Measurements from ENCODE around the gene COL18A1.

COL18A1 gene

DNA sequence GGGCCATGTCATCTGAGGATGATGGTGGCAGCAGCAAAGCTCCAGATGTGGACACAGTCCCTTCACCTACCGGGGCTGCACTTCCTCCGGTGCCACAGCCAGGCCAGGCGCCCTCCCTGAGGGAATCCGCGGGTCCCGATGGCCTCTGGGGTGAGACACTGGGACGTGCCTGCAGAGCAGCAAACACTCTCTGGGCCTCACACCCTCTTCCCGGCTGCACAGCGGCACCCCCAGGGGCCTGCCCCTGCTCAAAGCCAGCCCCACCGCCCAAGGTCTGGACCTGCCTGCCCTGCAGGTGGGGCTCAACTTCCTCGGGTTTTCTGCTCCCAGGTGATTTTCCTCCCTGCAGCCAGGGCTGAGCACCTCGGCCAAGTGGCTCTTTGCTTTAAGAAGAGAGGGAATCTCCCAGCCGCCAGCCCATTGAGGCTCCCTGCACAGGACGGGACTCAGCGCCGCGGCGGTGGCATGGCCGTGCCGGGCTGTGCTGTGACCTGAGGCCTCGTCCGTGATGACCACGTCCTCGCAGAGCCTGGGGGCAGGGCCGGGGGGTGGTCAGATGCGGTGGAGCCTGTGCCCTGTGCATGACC lies 21.3 kb upstream of the COL18A1 start:
- DNase-seq: no peak

DNA sequence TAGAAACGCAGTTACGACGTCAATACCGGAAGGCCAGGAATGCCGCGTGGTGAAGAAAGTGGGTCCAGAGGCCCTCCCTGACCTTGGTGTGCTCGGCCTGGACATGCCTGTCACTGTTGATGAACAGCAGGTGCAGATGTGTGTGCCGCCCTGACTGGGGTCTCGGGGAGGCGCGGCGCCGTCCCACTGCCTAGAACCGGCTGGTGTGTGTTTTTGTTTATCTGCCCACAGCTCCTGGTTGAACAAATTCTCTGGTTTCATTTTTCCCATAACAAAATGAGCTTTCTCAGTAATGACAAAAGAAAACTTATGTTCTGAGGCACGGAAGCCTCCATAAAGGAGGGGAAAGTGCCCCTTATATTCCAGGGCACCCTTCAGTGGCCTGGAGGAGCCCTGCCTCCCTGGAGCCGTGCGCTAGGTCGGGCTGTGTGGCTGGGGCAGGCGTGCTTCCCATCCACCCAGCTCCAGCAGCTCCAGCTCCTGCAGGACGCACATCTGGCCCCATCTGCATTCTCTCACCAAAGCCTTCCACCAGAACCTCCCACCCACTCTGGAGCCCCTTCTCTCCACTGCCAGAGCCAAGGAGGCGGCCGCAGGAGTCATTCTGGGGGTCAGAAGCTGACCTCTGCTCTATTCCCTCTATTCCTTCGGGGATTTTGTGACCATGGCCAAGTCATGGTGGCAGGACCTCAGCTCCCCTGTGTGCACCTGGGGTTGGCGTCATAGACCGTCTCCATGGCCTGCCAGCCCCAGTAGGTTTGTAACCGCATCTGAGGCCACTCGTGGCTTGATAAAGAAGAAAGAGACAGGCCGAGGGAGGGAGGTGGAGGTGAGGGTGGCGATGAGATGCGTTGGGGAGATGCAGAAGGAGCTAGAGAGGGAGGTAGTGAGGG lies 20.1 kb upstream of the COL18A1 start:
- DNase-seq: no peak

DNA sequence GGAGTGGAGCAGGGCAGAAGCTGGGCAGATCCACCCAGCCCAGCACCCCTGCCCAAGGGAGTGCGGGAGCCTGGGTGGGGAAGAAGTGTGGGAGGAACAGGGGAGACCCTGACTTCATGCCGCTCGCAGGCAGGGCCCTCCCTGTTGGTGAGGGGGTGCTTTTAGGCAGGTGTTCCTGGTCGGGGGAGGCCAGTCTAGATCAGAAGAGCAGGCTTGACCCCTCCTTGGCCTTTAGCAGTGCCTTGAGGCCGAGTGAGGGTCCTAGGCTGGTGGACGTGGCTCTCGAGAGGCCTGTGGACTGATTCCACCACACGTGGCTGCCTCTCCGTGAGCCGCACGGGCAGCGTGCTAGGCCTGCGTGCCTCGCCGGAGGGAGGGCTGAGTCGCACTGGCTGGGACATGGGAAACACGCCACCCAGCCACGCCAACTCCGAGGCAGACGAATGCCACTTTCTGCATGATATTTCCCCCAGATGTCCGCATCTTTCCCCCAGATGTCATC lies 19.4 kb upstream of the COL18A1 start:
- no peak for DNase-seq

DNA sequence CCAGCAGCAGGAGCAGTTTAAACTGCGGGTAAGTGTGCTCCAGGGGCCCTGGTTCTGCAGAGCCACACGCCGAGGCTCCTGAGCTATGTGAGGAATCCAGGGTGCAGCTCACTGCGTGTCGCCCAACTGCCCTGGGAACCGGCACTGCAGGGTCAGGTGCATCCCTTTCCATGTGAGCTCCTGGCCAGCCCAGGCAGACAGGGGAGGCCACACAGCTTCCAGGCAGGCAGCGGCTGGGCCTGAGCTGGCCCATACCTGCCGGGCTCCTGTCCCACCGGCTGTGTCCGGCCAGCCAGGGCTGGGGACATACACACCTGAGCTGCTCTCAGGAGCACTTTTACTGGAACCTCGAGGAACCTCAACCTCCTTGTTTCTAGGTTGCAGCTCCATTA lies 18.6 kb upstream of the COL18A1 start:
- DNase-seq: no peak

- DNase-seq: peak; percentile 48
These were observed 18.1 kb upstream of the COL18A1 start for GRCh38 chr21:45386728-45387371.

GRCh38 chr21:45387506-45387905 lies 17.5 kb upstream of the COL18A1 start:
- DNase-seq: no peak

DNA sequence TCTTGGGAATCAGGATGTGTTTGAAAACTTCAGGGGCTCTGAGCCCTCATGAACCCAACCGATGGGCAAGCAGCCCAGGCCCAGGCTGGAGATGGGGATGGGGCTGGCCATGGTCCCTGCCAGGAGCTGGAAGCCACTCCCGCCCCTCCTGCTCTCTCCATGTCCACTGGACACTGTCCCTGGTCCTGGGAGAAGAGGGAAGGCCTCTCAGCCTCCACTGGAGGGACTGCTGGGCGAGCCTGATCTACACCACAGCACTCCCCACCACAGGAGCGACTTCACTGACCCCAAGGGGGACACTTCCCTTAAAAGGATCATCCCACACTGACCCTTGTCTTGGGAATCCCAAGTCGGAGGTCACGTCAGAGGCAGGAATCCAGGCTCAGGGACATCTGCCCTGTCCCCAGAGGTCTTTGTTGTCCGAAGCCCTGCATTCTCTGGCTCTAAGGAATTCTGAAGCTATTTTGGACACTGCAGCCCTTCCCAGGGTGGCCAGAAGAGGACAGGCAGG lies 16.9 kb upstream of the COL18A1 start:
- no peak for DNase-seq

DNA sequence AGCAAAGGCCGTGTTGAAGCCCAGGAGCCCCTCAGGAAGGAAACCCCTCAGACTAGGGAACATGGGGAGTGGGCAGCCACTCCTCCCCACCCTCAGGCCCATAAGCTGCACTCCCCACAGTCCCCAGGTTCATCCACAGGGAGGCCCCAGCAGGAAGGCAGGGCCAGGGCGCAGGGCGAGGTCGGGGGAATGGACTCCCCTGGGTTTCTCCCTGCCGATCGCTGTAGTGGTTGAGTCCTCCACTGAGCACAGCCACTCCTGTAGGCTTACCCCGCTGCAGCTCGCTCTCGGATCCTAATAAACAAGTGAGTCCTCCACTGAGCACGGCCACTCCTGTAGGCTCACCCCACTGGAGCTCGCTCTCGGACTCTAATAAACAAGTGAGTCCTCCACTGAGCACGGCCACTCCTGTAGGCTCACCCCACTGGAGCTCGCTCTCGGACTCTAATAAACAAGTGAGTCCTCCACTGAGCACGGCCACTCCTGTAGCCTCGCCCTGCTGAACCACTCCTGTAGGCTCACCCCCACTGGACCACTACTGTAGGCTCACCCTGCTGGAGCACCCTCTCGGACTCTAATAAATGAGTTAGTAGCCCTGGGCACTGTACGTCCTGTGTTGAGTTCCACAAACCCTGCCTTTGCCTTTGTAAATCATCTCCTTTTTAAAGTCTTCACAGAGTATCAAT lies 16.2 kb upstream of the COL18A1 start:
- DNase-seq: no peak

- DNase-seq: no peak
These were observed 14.7 kb upstream of the COL18A1 start for GRCh38 chr21:45390121-45390751.

DNA sequence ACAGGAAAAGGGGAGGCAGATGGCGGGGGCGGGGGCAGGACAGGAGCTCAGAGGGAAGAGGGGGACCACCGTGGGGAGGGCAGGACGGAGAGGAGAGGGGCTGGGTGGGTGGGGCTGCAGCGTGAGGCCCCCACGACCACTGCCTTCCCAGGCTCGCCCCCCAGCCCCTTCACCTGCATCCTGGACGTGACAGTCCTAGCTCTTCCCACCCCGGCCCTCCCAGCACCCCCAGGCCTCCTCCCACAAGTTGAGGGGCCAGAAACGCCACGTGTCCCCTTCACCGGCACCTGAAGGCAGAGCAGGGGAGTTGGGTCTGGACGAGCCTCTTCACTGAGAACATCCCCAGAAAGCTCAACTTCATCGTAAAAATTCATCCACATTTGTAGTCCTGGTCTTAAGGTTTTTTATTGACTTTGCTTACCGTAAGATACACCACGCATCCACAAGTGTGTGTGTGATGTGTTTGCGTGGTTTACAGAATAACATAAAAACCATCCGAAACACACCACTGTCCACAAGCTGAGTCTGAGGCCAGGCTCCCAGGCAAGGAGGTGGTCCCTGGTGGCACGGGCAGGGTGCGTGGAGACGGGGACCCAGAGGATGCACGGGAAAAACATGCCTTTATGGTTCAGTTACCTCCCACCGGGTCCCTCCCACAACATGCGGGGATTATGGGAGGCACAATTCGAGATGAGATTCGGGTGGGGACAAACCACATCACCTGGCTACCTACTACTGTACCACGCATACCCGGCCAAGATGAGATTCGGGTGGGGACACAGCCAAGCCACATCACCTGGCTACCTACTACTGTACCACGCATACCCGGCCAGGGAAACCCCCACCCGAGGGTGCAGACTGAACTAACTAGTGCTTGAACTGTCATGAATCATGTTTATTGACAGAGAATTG lies 13.9 kb upstream of the COL18A1 start:
- DNase-seq: no peak

GRCh38 chr21:45391743-45392572 lies 13.0 kb upstream of the COL18A1 start:
- no peak for DNase-seq

GRCh38 chr21:45392573-45392971 lies 12.4 kb upstream of the COL18A1 start:
- DNase-seq: no peak

DNA sequence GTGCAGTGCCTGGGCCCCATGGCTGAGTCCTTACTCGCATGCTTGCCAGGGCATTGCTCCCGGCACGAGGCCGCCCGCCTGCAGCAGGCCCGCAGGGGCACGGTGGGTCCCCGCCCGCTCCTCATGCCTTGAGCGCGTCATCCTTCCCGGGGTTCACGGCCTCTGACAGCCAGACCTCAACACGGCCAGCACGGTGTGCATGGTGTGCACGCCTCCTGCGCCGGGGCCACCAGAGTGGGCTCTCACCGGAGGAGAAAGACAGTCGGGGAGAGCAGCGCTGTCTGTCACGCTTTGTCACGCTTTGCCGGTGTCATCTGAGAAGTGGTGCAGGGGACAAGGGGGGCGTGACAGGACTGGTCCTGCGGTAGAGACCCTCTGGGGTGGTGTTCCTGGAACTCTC lies 11.9 kb upstream of the COL18A1 start:
- no peak for DNase-seq

- DNase-seq: no peak
These were observed 10.9 kb upstream of the COL18A1 start for GRCh38 chr21:45393833-45394638.

DNA sequence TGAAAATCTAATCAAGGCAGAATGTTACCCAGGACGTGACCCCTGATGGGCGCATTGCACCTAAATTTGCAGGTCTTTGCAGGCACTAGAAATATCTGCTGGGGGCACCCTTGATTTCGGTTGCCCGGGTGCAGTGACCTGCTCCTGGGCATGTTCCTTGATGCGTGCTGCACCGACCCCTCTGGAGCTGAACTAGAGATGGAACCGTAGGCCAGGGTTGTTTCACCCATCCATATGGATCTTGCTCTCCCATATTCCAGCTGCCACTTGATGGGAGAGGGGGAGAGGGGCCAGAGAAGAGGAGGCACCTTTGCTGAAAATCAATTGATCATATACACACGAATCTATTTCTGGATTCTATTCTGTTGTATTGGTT lies 8.4 kb upstream of the COL18A1 start:
- no peak for DNase-seq

DNA sequence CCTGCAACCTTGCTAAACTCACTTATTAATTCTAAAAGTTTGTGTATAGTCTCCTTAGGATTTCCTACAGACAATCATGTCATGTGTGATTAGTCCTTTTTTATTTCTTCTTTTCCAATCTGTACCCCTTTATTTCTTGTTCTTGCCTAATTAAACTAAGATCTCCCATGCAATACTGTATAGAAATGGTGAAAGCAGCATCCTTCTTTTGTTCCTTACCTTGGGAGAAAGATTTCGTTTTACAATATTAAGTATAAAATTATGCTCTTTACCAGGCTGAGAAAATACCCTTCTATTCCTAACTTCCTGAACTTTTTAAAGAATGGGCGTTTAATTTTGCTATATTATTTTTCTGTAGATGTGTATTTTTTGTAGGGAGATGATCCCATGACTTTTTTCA lies 7.6 kb upstream of the COL18A1 start:
- no peak for DNase-seq

DNA sequence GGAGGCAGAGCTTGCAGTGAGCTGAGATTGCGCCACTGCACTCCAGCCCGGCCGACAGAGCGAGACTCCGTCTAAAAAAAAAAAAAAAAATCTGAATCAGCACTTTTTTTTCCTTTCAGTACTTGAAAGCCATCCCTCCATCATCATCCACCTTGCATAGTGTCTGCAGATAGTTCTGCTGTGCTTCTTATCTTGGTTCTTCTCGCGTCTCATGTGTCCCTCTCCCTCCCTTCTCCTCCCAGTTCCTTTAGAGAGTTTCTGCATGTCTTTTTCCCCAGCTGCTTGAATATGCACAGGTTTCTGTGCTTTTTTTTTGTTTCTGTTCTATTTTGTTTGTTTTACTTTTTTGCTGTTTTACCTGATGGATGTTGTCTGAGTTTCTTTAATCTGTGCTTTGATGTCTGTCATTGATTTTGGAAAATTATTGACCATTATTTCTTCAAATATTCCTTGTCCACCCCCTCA lies 3.9 kb upstream of the COL18A1 start:
- DNase-seq: peak; percentile 43

- peak; percentile 80 for DNase-seq
These were observed 2.8 kb upstream of the COL18A1 start for GRCh38 chr21:45401916-45402900.
